ENCODE measurements around the gene MORC1. TPM values are rescaled to one million over a fixed set of nuclear protein-coding genes. Genes with fewer than 3 reads are reported as not detected.
"Not testable (repeated sequence)": the region's sequence is repeated elsewhere in the genome, so short reads cannot be mapped to it uniquely, and the experiment has no call there.

Gene MORC1
- total RNA-seq, 2 experiments from 2014 or later: not detected

- no peak overlapping the region for H3K4me3 ChIP-seq (ENCODE audit: low read depth, low read length, poor library complexity, severe bottlenecking)
- no TSS peak for BruUV-seq (replicated peaks)
- H3K27ac ChIP-seq (ENCODE audit: low read depth, low read length, poor library complexity, severe bottlenecking): no peak overlapping the region
- intact Hi-C loops (cut with micrococcal nuclease; ENCODE audit: unreplicated experiment): no loop called here
- TF ChIP-seq CTCF (conservative IDR thresholded peaks at IDR 0.05; ENCODE audit: low read length): no peak
- no peak for TF ChIP-seq EZH2phosphoT487 (IDR thresholded peaks at IDR 0.05; ENCODE audit: borderline replicate concordance, low read depth, low read length)
- H4K20me1 ChIP-seq (ENCODE audit: insufficient read depth, low read length): no peaks in the 10 kb centered on the region
- no peaks in the 10 kb centered on the region for H3K9me3 ChIP-seq (ENCODE audit: low read length)
- no peaks in the 10 kb centered on the region for H3K9me2 ChIP-seq (ENCODE audit: insufficient read depth, low read length)
- no peaks in the 10 kb centered on the region for H3K79me2 ChIP-seq (ENCODE audit: insufficient read depth, low read depth, low read length)
- DNase-seq (ENCODE audit: low spot score): no peak
- POLR2A ChIA-PET: interaction anchor here (0.7 kb wide), 1 partner anchor 99 kb away, joined by 3 read pairs; no protein-coding TSS in a partner anchor
- H3K4me1 ChIP-seq (ENCODE audit: insufficient read depth, low read length, poor library complexity, severe bottlenecking): no peaks in the 10 kb centered on the region
- H2AFZ ChIP-seq (ENCODE audit: low read length): no peak overlapping the region
- no peaks in the 10 kb centered on the region for H3K36me3 ChIP-seq (ENCODE audit: insufficient read depth, low read length)
- CTCF ChIA-PET (ENCODE audit: unreplicated experiment): no interaction called here
- H3K4me2 ChIP-seq (ENCODE audit: low read length): no peak overlapping the region
These were observed 19.8 kb upstream of the MORC1 start for GRCh38 chr3:109137761-109138160.

DNA sequence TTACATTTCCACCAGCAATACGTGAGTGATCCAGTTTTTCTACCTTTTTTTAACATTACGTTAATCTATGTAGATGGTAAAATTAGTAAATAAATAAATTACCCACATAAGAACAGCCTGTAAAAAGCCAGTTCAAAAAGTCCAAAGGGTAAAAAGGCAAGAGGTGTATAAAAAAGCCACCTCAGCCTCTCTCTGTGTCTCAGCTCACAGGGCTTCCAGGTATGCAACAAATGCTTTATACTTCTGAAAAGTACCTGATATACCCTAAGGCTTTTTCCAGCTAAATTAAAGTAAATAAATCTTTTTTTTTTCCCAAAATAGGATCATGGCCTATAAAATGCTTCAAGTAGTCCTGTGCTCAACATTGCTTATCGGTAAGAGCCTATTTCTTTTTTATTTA, 18.6 kb upstream of the MORC1 start, which contains the start of gene C3orf85:
Gene C3orf85, plus strand, starts transcription at position 197 of the 400 bp plus-strand sequence. Its CDS starts 129 bp downstream, at position 326.
- no peak within 1 kb of the TSS for H3K27ac ChIP-seq (ENCODE audit: low read depth, low read length, poor library complexity, severe bottlenecking)
- ChIA-PET CTCF (ENCODE audit: unreplicated experiment) (no interaction called here), POLR2A (no interaction called here)
- H3K4me2 ChIP-seq (ENCODE audit: low read length): no peak within 1 kb of the TSS
- no TSS peak for BruUV-seq (replicated peaks)
- TF ChIP-seq CTCF (conservative IDR thresholded peaks at IDR 0.05; ENCODE audit: low read length) (no peak), EZH2phosphoT487 (IDR thresholded peaks at IDR 0.05; ENCODE audit: borderline replicate concordance, low read depth, low read length) (no peak)
- H4K20me1 ChIP-seq (ENCODE audit: insufficient read depth, low read length): no peaks in the 10 kb centered on the region
- H2AFZ ChIP-seq (ENCODE audit: low read length): no peak within 1 kb of the TSS
- no peak within 1 kb of the TSS for H3K4me3 ChIP-seq (ENCODE audit: low read depth, low read length, poor library complexity, severe bottlenecking)
- no peak for DNase-seq (ENCODE audit: low spot score)
- H3K9me3 ChIP-seq (ENCODE audit: low read length): no peaks in the 10 kb centered on the region
- no peaks in the 10 kb centered on the region for H3K9me2 ChIP-seq (ENCODE audit: insufficient read depth, low read length)
- H3K4me1 ChIP-seq (ENCODE audit: insufficient read depth, low read length, poor library complexity, severe bottlenecking): no peaks in the 10 kb centered on the region
- H3K79me2 ChIP-seq (ENCODE audit: insufficient read depth, low read depth, low read length): no peaks in the 10 kb centered on the region
- no peaks in the 10 kb centered on the region for H3K36me3 ChIP-seq (ENCODE audit: insufficient read depth, low read length)
- intact Hi-C loops (cut with micrococcal nuclease; ENCODE audit: unreplicated experiment): no loop called here

DNA sequence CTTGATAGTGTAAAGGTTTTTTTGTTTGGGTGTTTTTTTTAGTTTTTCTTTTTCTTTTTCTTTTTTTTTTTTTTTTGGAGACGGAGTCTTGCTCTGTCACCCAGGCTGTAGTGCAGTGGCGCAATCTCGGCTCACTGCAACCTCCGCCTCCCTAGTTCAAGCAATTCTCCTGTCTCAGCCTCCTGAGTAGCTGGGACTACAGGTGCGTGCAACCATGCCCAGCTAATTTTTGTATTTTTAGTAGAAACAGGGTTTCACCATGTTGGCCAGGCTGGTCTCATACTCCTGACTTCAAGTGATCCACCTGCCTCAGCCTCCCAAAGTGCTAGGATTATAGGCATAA, 15.5 kb upstream of the MORC1 start:
- CTCF ChIA-PET (ENCODE audit: unreplicated experiment): interaction anchor here (1.0 kb wide), 1 partner anchor 42 kb away, joined by 3 read pairs; no protein-coding TSS in a partner anchor
- intact Hi-C loops (cut with micrococcal nuclease; ENCODE audit: unreplicated experiment); POLR2A ChIA-PET: not testable (repeated sequence)

More for the DNA sequence above, 15.5 kb upstream of the MORC1 start:
- H2AFZ ChIP-seq (ENCODE audit: low read length); H3K4me2 ChIP-seq (ENCODE audit: low read length); H3K9me3 ChIP-seq (ENCODE audit: low read length); H3K36me3 ChIP-seq (ENCODE audit: insufficient read depth, low read length); H4K20me1 ChIP-seq (ENCODE audit: insufficient read depth, low read length); H3K4me3 ChIP-seq (ENCODE audit: low read depth, low read length, poor library complexity, severe bottlenecking); BruUV-seq (replicated peaks); H3K9me2 ChIP-seq (ENCODE audit: insufficient read depth, low read length); H3K4me1 ChIP-seq (ENCODE audit: insufficient read depth, low read length, poor library complexity, severe bottlenecking); H3K27ac ChIP-seq (ENCODE audit: low read depth, low read length, poor library complexity, severe bottlenecking); DNase-seq (ENCODE audit: low spot score); H3K79me2 ChIP-seq (ENCODE audit: insufficient read depth, low read depth, low read length): not testable (repeated sequence)
